ENCODE measurements around the gene MNX1. TPM values are rescaled to one million over a fixed set of nuclear protein-coding genes. Genes with fewer than 3 reads are reported as not detected.

The MNX1 gene
- total RNA-seq, 1 experiment from 2014 or later = 0.28 TPM

DNA sequence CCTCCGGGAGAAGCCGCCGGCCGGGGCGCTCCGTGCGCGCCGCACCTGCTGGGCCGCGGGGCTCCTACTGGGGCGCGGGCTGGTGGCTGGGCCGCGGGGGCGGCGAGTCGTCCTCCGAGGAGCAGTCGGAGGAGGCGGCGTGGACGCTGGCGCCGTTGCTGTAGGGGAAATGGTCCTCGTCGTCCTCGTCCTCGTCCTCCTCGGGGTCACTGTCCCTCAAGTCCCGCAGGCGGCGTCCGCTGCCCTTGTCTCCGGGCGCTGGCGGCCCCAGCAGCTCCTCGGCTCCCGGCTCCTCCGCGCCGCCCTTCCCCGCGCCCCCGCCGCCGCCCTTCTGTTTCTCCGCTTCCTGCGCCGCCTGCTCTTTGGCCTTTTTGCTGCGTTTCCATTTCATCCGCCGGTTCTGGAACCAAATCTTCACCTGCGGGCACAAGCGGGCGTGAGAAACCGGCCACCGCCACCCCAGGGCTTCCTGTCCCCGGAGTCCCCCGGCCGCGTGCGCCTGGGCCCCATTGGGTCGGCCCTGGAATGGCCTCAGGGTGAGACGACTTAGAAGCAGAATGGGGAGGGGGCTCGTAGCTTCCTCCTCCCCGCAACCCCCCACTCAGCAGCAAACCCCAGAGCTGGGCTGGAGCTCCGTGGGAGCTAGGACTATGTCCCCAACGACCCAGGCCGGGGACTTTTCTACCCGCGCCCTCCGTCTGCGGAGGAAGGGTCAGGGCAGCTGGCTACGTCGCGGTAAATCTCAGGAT is 4.8 kb downstream of the MNX1 start:
- ChIA-PET POLR2A (ENCODE audit: unreplicated experiment) (no interaction called here), CTCF (no interaction called here)
- no peaks in the 10 kb centered on the region for H3K36me3 ChIP-seq (ENCODE audit: low read depth)
- H3K79me2 ChIP-seq (ENCODE audit: low read depth) = no peaks in the 10 kb centered on the region
- H3F3A ChIP-seq (ENCODE audit: insufficient read depth, low read depth) = 0 out of 2 replicates have a peak, but pooled peaks cover 5% of the 10 kb centered on the region
- no peak overlapping the region for H3K4me3 ChIP-seq
- DNase-seq = no peak
- peaks cover 12% of the 10 kb centered on the region for H3K4me1 ChIP-seq (replicated peaks; ENCODE audit: insufficient read depth)
- H3K27ac ChIP-seq = no peak overlapping the region
- intact Hi-C loops (cut with micrococcal nuclease; ENCODE audit: unreplicated experiment) = no loop called here
- TF ChIP-seq, protein P1, sequence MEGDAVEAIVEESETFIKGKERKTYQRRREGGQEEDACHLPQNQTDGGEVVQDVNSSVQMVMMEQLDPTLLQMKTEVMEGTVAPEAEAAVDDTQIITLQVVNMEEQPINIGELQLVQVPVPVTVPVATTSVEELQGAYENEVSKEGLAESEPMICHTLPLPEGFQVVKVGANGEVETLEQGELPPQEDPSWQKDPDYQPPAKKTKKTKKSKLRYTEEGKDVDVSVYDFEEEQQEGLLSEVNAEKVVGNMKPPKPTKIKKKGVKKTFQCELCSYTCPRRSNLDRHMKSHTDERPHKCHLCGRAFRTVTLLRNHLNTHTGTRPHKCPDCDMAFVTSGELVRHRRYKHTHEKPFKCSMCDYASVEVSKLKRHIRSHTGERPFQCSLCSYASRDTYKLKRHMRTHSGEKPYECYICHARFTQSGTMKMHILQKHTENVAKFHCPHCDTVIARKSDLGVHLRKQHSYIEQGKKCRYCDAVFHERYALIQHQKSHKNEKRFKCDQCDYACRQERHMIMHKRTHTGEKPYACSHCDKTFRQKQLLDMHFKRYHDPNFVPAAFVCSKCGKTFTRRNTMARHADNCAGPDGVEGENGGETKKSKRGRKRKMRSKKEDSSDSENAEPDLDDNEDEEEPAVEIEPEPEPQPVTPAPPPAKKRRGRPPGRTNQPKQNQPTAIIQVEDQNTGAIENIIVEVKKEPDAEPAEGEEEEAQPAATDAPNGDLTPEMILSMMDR (conservative IDR thresholded peaks at IDR 0.05) = no peak
- no peak for TF ChIP-seq EZH2 (IDR thresholded peaks at IDR 0.05; ENCODE audit: low read depth)
- H4K20me1 ChIP-seq (ENCODE audit: insufficient read depth) = no peaks in the 10 kb centered on the region
- BruUV-seq (replicated peaks) = no TSS peak
- no peak overlapping the region for H2AFZ ChIP-seq
- H3K4me2 ChIP-seq = no peak overlapping the region
- no peaks in the 10 kb centered on the region for H3K9me3 ChIP-seq (ENCODE audit: insufficient read depth, low read depth)
- no peaks in the 10 kb centered on the region for H3K9me2 ChIP-seq (ENCODE audit: insufficient read depth)
- H3K27me3 ChIP-seq (ENCODE audit: insufficient read depth, low read depth) = no peaks in the 10 kb centered on the region

DNA sequence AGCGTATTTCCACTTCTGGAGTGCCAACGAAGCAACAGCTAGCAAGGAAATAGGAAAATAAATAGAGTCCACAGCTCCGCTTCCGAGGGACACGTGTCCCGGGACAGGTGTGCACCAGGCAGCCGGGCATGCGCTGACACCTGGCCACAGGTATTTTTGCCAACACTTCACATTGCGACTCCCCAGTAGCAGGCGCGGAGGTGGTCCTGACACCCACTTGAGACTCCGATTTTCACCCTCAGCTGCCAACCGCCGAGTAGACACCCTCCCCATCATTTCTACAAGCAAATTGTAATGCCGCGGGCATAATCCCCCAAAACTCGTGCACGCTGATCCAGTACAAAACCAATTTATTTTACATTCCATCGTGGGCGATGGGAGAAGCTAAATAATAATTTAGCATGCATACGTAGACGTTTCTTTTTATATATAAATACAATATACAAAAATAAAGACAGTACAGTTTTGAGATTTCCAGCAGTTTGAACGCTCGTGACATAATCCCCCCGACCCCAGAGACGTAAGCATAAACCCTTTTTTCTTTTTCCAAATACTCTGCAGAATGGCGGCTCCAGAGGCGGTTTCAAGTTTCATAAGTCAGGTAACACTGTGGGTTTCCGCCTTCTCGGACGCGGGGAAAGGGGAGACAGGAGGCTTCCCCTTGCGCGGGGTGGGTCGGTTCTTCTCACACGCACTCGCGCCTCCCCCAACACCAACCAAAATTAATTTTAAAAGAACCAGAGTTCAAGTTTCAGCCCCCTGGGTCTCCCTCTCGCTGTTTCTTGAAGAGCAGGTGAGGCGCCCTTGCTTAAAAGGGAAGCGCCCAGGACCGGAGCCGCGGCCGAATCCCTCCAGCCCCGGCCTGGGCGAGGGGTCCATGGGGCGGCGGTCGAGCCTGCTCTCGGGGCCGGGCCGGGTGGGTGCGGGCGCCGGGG is 5.7 kb downstream of the MNX1 start:
- no peak for DNase-seq
- H3K27ac ChIP-seq = no peak overlapping the region
- H3K79me2 ChIP-seq (ENCODE audit: low read depth) = no peaks in the 10 kb centered on the region
- intact Hi-C loops (cut with micrococcal nuclease; ENCODE audit: unreplicated experiment) = no loop called here
- no peak overlapping the region for H2AFZ ChIP-seq
- H3K27me3 ChIP-seq (ENCODE audit: insufficient read depth, low read depth) = no peaks in the 10 kb centered on the region
- TF ChIP-seq, protein P1 (conservative IDR thresholded peaks at IDR 0.05) = no peak
- TF ChIP-seq EZH2 (IDR thresholded peaks at IDR 0.05; ENCODE audit: low read depth) = no peak
- H3K4me1 ChIP-seq (replicated peaks; ENCODE audit: insufficient read depth) = peaks cover 15% of the 10 kb centered on the region
- no peak overlapping the region for H3K4me2 ChIP-seq
- H3K4me3 ChIP-seq = no peak overlapping the region
- H3K36me3 ChIP-seq (ENCODE audit: low read depth) = no peaks in the 10 kb centered on the region
- H3K9me2 ChIP-seq (ENCODE audit: insufficient read depth) = no peaks in the 10 kb centered on the region
- 0 out of 2 replicates have a peak, but pooled peaks cover 5% of the 10 kb centered on the region for H3F3A ChIP-seq (ENCODE audit: insufficient read depth, low read depth)
- ChIA-PET CTCF (interaction anchor here (0.6 kb wide), 2 partner anchors 249 to 401 kb away, joined by 3 read pairs; no protein-coding TSS in a partner anchor), POLR2A (ENCODE audit: unreplicated experiment) (no interaction called here)
- no peaks in the 10 kb centered on the region for H4K20me1 ChIP-seq (ENCODE audit: insufficient read depth)
- BruUV-seq (replicated peaks) = no TSS peak
- H3K9me3 ChIP-seq (ENCODE audit: insufficient read depth, low read depth) = no peaks in the 10 kb centered on the region

DNA sequence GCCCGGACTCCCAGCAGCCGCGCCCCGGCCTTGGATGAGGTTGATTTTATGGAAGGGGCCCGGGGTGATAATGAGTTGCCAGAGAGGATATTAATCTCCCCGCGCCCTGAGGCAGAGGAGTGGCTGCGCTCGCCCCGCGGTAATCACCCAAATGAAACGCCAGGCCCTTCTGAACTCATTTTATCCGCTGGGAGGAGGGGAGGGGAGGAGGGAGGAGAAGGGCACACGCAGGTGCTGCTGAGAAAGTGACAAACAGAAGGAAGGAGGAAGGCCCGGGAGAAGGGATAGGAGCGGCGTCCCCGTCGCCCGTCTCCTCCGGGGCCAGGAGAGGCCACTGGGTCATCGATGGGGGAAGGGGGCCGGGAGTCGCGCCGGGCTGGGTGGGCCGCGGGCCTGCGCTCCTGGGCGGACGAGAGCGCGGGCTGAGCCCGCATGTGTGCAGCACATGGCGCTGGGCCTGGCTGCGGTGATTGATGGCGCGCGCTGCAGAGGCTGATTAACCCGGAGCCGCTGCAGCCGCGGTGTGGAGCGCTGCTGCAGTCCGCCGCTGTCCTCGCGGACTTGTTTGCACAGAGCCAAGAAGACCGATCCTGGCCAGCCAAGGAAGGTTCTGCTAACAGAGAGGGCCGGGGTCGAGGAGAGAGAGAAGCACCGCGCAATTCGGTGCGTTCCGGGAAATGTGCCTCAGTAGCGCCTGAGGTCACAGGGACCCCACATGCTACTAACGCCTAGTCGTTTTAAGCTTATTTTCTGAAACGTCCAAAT is 6.5 kb downstream of the MNX1 start:
- no peaks in the 10 kb centered on the region for H4K20me1 ChIP-seq (ENCODE audit: insufficient read depth)
- H2AFZ ChIP-seq = no peak overlapping the region
- H3K4me1 ChIP-seq (replicated peaks; ENCODE audit: insufficient read depth) = peaks cover 9% of the 10 kb centered on the region
- H3K4me3 ChIP-seq = no peak overlapping the region
- H3K9me2 ChIP-seq (ENCODE audit: insufficient read depth) = no peaks in the 10 kb centered on the region
- no peaks in the 10 kb centered on the region for H3K27me3 ChIP-seq (ENCODE audit: insufficient read depth, low read depth)
- no peak for DNase-seq
- H3K79me2 ChIP-seq (ENCODE audit: low read depth) = no peaks in the 10 kb centered on the region
- no peaks in the 10 kb centered on the region for H3K36me3 ChIP-seq (ENCODE audit: low read depth)
- intact Hi-C loops (cut with micrococcal nuclease; ENCODE audit: unreplicated experiment) = no loop called here
- TF ChIP-seq, protein P1 (conservative IDR thresholded peaks at IDR 0.05) = no peak
- TF ChIP-seq EZH2 (IDR thresholded peaks at IDR 0.05; ENCODE audit: low read depth) = no peak
- no TSS peak for BruUV-seq (replicated peaks)
- POLR2A ChIA-PET (ENCODE audit: unreplicated experiment) = no interaction called here
- H3K4me2 ChIP-seq = no peak overlapping the region
- CTCF ChIA-PET = interaction anchor here (0.6 kb wide), 2 partner anchors 248 to 402 kb away, joined by 3 read pairs; no protein-coding TSS in a partner anchor
- H3K9me3 ChIP-seq (ENCODE audit: insufficient read depth, low read depth) = no peaks in the 10 kb centered on the region
- H3F3A ChIP-seq (ENCODE audit: insufficient read depth, low read depth) = peaks cover 10% of the 10 kb centered on the region; the same call in 1 of the 2 replicates
- no peak overlapping the region for H3K27ac ChIP-seq
